HL-60 (cell line): Measurements from ENCODE around the gene DCN.

Experiments
- CTCF ChIP-seq: IDR thresholded peaks from one replicate; pipeline ENCODE4 v1.5.1; 2011; ENCODE audit warnings: low read length, control low read depth, inconsistent platforms; ENCODE audit not compliant: insufficient read depth
- POLR2AphosphoS5 ChIP-seq: IDR thresholded peaks from 2 replicates; pipeline ENCODE4 v1.6.1; 2012; ENCODE audit warnings: low read depth

- TF ChIP-seq CTCF (no peak), POLR2AphosphoS5 (no peak)
These were observed 38.6 kb downstream of the DCN start for GRCh38 chr12:91144053-91144452.
